ENCODE data around the gene LNX2. TPM values are rescaled to one million over a fixed set of nuclear protein-coding genes. Genes with fewer than 3 reads are reported as not detected.

The LNX2 gene
- total and polyA plus RNA-seq, 7 donors, result 2.3 to 10.0 (median 6.2) TPM

DNA sequence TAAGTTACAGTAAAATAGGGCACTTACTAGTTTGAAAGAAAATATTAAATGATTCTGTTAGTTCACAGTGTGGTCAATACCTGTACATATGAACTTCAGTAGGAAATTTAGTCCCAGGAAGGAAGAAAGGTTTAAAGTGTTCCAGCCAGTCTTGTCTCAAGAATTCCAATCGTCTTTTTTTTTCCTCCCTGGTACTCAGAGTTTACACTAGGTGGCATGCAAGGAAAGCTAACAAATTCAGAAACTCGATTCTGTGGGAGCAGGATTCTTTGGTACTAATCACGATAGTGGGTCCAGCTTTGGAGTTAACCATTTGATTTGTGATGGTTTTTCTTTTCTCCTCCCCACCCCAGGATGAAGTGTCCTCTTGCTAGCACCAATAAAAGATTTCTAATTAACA lies 45.0 kb upstream of the LNX2 start:
- Histone ChIP-seq H3K36me3 (ENCODE audit: insufficient read depth in 1 of 2, low read depth in 1 of 2) (peaks cover 2 to 14% of the 10 kb centered on the region in 2 donors), H3K4me1 (peaks cover 10% of the 10 kb centered on the region), H3K27me3 (ENCODE audit: insufficient read depth in 3 of 3, low read length in 2 of 3) (no peaks in the 10 kb centered on the region), H3K4me3 (no peak overlapping the region), H3K9me3 (no peaks in the 10 kb centered on the region), H3K27ac (no peak overlapping the region)
- WGBS, 3 donors, result 26 to 38% (median 29%) methylated on average over 3 of the region's 3 CpGs
- ATAC-seq, result no peak
- TF ChIP-seq, protein P1, sequence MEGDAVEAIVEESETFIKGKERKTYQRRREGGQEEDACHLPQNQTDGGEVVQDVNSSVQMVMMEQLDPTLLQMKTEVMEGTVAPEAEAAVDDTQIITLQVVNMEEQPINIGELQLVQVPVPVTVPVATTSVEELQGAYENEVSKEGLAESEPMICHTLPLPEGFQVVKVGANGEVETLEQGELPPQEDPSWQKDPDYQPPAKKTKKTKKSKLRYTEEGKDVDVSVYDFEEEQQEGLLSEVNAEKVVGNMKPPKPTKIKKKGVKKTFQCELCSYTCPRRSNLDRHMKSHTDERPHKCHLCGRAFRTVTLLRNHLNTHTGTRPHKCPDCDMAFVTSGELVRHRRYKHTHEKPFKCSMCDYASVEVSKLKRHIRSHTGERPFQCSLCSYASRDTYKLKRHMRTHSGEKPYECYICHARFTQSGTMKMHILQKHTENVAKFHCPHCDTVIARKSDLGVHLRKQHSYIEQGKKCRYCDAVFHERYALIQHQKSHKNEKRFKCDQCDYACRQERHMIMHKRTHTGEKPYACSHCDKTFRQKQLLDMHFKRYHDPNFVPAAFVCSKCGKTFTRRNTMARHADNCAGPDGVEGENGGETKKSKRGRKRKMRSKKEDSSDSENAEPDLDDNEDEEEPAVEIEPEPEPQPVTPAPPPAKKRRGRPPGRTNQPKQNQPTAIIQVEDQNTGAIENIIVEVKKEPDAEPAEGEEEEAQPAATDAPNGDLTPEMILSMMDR (IDR thresholded peaks at IDR 0.05), result peak; percentile 24
- DNase-seq, result no peak
- intact Hi-C loops (cut with DNase I), result loop anchor here in 1 of 2 donors (5.0 kb wide), 1 partner anchor 43 kb away; the partner anchor contains the start of genes LNX2 and POLR1D

DNA sequence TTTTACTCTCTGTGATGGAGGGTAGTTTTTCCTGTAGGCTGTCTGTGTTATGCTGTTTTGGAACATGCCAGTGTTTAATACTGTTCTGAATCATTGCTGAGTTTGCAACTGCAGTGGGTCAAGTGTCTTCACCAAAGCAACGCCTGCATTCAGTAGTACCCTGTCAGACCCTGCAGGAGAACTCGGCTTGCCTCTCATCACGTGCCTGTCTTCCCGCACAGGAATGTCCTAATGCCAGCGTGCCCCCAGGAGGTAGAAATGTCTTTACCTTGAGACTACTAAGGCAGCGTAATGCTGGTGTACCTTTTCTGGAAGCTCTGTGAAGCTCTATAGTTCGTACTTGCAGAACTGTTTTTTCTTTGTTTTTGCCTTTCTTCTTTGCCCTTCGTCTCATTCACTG lies 43.6 kb upstream of the LNX2 start:
- Histone ChIP-seq H3K36me3 (ENCODE audit: insufficient read depth in 1 of 2, low read depth in 1 of 2) (peaks cover 2 to 14% of the 10 kb centered on the region in 2 donors), H3K4me1 (peaks cover 10% of the 10 kb centered on the region), H3K27me3 (ENCODE audit: insufficient read depth in 3 of 3, low read length in 2 of 3) (no peaks in the 10 kb centered on the region), H3K4me3 (no peak overlapping the region), H3K27ac (no peak overlapping the region), H3K9me3 (no peaks in the 10 kb centered on the region)
- TF ChIP-seq, protein P1 (IDR thresholded peaks at IDR 0.05), result no peak
- ATAC-seq (peak in 1 of 4 donors; percentile 55), DNase-seq (no peak)
- 78 to 86% (median 82%) methylated on average over 8 of the region's 8 CpGs for WGBS, 3 donors
- intact Hi-C loops (cut with DNase I), result loop anchor here in 1 of 2 donors (5.0 kb wide), 1 partner anchor 118 kb away; no protein-coding TSS in a partner anchor

DNA sequence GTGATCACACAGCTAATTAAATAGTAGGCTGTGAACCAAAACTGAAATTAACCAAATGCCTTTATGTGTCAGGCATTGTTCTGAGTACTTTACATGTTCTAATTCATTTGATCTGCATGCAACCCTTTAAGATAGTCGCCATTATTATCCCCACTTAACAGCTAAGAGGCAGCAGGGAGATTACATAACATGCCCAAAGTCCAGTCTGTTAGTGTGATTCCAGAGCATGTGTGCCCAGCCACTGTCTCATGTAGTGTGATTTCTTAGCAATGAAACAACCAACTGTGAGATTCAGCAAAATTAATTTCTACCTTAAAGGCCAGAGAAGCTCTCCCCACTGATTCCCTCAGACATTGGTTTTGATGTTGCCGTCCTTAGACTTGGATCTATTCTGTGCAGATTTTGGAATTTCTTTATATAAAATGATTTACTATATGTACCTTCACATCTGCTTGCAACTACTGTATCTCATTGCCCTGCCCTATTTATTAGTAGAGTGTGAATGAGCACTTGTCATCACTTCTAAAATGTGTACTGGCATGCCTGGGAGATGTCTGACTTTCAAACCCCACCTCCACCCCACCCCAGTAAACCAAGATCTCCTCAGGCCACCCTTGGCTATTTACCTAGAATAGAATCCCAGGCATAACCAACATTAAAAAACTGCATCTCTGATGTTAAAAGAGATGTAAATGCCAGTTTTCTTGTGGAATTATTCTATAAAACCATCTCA lies 42.6 kb upstream of the LNX2 start:
- TF ChIP-seq, protein P1 (IDR thresholded peaks at IDR 0.05), result no peak
- WGBS, 3 donors, result 65 to 93% (median 84%) methylated on average over 2 of the region's 2 CpGs
- Histone ChIP-seq H3K36me3 (ENCODE audit: insufficient read depth in 1 of 2, low read depth in 1 of 2) (peaks cover 2 to 14% of the 10 kb centered on the region in 2 donors), H3K4me3 (no peak overlapping the region), H3K9me3 (no peaks in the 10 kb centered on the region), H3K27me3 (ENCODE audit: insufficient read depth in 3 of 3, low read length in 2 of 3) (no peaks in the 10 kb centered on the region), H3K27ac (no peak overlapping the region), H3K4me1 (peaks cover 6% of the 10 kb centered on the region)
- DNase-seq, result no peak
- no peak for ATAC-seq
- intact Hi-C loops (cut with DNase I), result loop anchor here in 1 of 2 donors (5.0 kb wide), 1 partner anchor 119 kb away; no protein-coding TSS in a partner anchor

DNA sequence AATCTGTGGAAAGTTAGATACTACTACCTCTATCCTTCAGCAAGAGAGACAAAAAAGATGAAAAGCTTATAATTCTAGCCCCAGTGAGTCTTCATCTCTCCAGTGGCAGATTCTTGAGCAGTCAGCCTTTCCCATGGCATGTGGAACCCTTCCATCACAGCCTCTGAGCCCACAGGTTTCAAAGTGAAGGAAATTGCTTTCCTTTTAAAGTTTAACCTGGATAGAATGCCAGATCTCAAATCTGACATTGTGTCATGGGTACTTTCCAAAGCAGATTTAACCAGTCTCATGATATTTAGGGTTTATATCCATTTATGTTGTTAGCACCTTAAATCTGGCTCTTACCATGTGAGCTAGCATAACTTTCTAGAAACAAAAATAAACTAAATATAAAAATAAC lies 40.7 kb upstream of the LNX2 start:
- intact Hi-C loops (cut with DNase I), result loop anchor here in 1 of 2 donors (5.0 kb wide), 1 partner anchor 121 kb away; no protein-coding TSS in a partner anchor
- Histone ChIP-seq H3K9me3 (no peaks in the 10 kb centered on the region), H3K27me3 (ENCODE audit: insufficient read depth in 3 of 3, low read length in 2 of 3) (no peaks in the 10 kb centered on the region), H3K4me1 (no peaks in the 10 kb centered on the region), H3K4me3 (no peak overlapping the region), H3K36me3 (ENCODE audit: insufficient read depth in 1 of 2, low read depth in 1 of 2) (peaks cover 2 to 4% of the 10 kb centered on the region in 2 donors), H3K27ac (no peak overlapping the region)
- DNase-seq, result no peak
- TF ChIP-seq, protein P1 (IDR thresholded peaks at IDR 0.05), result no peak
- no peak for ATAC-seq
